HCT116 (cell line): ENCODE results near the gene IQCN. TPM values are rescaled to one million over a fixed set of nuclear protein-coding genes. Genes with fewer than 3 reads are reported as not detected.

Experiments
- ATAC-seq: fragments of 200-7000 bp; cut with Tn5 transposase; 2 replicates; pipeline ENCODE4 v1.9.1; 2020; ENCODE audit warnings: mild to moderate bottlenecking, moderate library complexity
- BruUV-seq: library from RNA; stranded (reverse); fragments of 400-500 nt; replicated peaks from 2 replicates; lab custom pipeline; 2021; lab: Mats Ljungman, UMichigan
- CTCF ChIA-PET: fragments of 300-600 bp; sonication (Branson Sonifier 250); formaldehyde crosslinking; loops from one replicate; lab custom pipeline; 2021; ENCODE audit warnings: antibody characterized with exemption; lab: Charles Lee
- POLR2A ChIA-PET: fragments of 300-600, 350-600 bp; sonication (Branson Sonifier 250); formaldehyde crosslinking; loops from one replicate; lab custom pipeline; 2021; ENCODE audit warnings: antibody characterized with exemption; lab: Charles Lee
- RAD21 ChIA-PET, 2 experiments: fragments of 300-600 bp; sonication (Branson Sonifier 250); formaldehyde crosslinking; loops; one replicate each; lab custom pipeline; 2023; ENCODE audit warnings: low total read pairs in 2 of 2; ENCODE audit not compliant: uncharacterized antibody in 2 of 2, unreplicated experiment in 2 of 2, low non-redundant PET in 1 of 2; lab: Charles Lee
- DNase-seq: peaks from one replicate; pipeline ENCODE4 v3.0.0-alpha.2; 2010; ENCODE audit warnings: low read depth, low spot score
- H2AFZ ChIP-seq: fragments of 200-600 bp; shearing (Covaris generic), sonication (generic); 2 replicates; pipeline ENCODE4 v1.6.1; 2017; ENCODE audit warnings: low read depth, mixed run types, mixed read lengths, antibody characterized with exemption, low read length; ENCODE audit not compliant: poor library complexity, severe bottlenecking
- H3K27ac ChIP-seq: 2 replicates; pipeline ENCODE4 v1.5.1; 2012; ENCODE audit warnings: low read depth, low read length
- H3K27me3 ChIP-seq: fragments of 200-600 bp; sonication (generic); 2 replicates; pipeline ENCODE4 v1.6.1; 2016; ENCODE audit warnings: mixed run types, low read length, mixed read lengths; ENCODE audit not compliant: insufficient read depth
- H3K36me3 ChIP-seq, 2 experiments: fragments of 200-500 bp in 1 of 2; fragments of 200-600 bp in 1 of 2; sonication (Bioruptor generic) in 1 of 2; sonication (generic) in 1 of 2; 2 replicates each; pipeline versions ENCODE4 v1.5.1 to v1.6.1; 2014 to 2016; ENCODE audit warnings: low read length in 2 of 2, inconsistent platforms in 1 of 2, mixed read lengths in 1 of 2, mixed run types in 1 of 2; ENCODE audit not compliant: insufficient read depth in 2 of 2, control insufficient read depth in 1 of 2
- H3K4me1 ChIP-seq, 2 experiments: fragments of 200-600 bp in 1 of 2; sonication (generic) in 1 of 2; 2 replicates each; pipeline versions ENCODE4 v1.5.1 to v1.6.1; 2012 to 2017; ENCODE audit warnings: low read length in 2 of 2, inconsistent platforms in 1 of 2, mild to moderate bottlenecking in 1 of 2, mixed read lengths in 1 of 2, mixed run types in 1 of 2, moderate library complexity in 1 of 2; ENCODE audit not compliant: insufficient read depth in 2 of 2, control insufficient read depth in 1 of 2
- H3K4me2 ChIP-seq: fragments of 200-600 bp; sonication (generic); 2 replicates; pipeline ENCODE4 v1.6.1; 2017; ENCODE audit warnings: mixed run types, low read length, mixed read lengths
- H3K4me3 ChIP-seq, 2 experiments: fragments of 200-600 bp in 1 of 2; sonication (generic) in 1 of 2; replicated peaks in 1 of 2; 2 replicates each; pipeline ENCODE4 v1.5.1; 2011 to 2016; ENCODE audit warnings: low read length in 2 of 2, control low read depth in 1 of 2, low read depth in 1 of 2, mild to moderate bottlenecking in 1 of 2, mixed read lengths in 1 of 2, mixed run types in 1 of 2
- H3K79me2 ChIP-seq: fragments of 200-600 bp; sonication (generic); 2 replicates; pipeline ENCODE4 v1.6.1; 2017; ENCODE audit warnings: mild to moderate bottlenecking, mixed run types, low read length, moderate library complexity, mixed read lengths; ENCODE audit not compliant: insufficient read depth
- H3K9ac ChIP-seq: fragments of 200-600 bp; sonication (generic); 2 replicates; pipeline ENCODE4 v1.6.1; 2016; ENCODE audit warnings: low read length, mixed read lengths
- H3K9me2 ChIP-seq: fragments of 200-600 bp; sonication (generic), shearing (Covaris generic); 2 replicates; pipeline ENCODE4 v1.6.1; 2017; ENCODE audit warnings: mixed run types, mild to moderate bottlenecking, moderate library complexity; ENCODE audit not compliant: insufficient read depth
- H3K9me3 ChIP-seq, 2 experiments: fragments of 200-500 bp in 1 of 2; fragments of 200-600 bp in 1 of 2; sonication (Bioruptor generic) in 1 of 2; sonication (generic) in 1 of 2; 2 replicates each; pipeline ENCODE4 v1.6.1; 2014 to 2017; ENCODE audit warnings: low read length in 2 of 2, mixed read lengths in 2 of 2, inconsistent platforms in 1 of 2, low read depth in 1 of 2, mild to moderate bottlenecking in 1 of 2, mixed run types in 1 of 2, moderate library complexity in 1 of 2; ENCODE audit not compliant: control insufficient read depth in 1 of 2, insufficient read depth in 1 of 2
- H4K20me1 ChIP-seq: fragments of 200-600 bp; sonication (generic), shearing (Covaris generic); 2 replicates; pipeline ENCODE4 v1.6.1; 2017; ENCODE audit warnings: mixed run types, mild to moderate bottlenecking, moderate library complexity; ENCODE audit not compliant: insufficient read depth
- EZH2phosphoT487 ChIP-seq: fragments of 200-600 bp; IDR thresholded peaks from 2 replicates; pipeline ENCODE4 v1.6.1; 2018; ENCODE audit warnings: antibody characterized with exemption, borderline replicate concordance
- FOSL1 ChIP-seq: IDR thresholded peaks from 2 replicates; pipeline ENCODE4 v1.6.1; 2012; ENCODE audit warnings: low read depth
- POLR2A ChIP-seq: IDR thresholded peaks from 2 replicates; pipeline ENCODE4 v1.7.0; 2011; ENCODE audit warnings: borderline replicate concordance; ENCODE audit not compliant: insufficient read depth, insufficient read length; ENCODE audit errors: extremely low read depth
- RAD21 ChIP-seq: IDR thresholded peaks from 2 replicates; pipeline ENCODE4 v1.6.1; 2012; ENCODE audit warnings: low read depth, mild to moderate bottlenecking
- TCF7L2 ChIP-seq: IDR thresholded peaks from 2 replicates; pipeline ENCODE4 v1.7.0; 2011; ENCODE audit warnings: borderline replicate concordance, inconsistent platforms; ENCODE audit not compliant: insufficient read depth, insufficient read length; ENCODE audit errors: extremely low read depth
- ZNF274 ChIP-seq: fragments of 200-500 bp; sonication (Bioruptor generic); IDR thresholded peaks from 2 replicates; pipeline ENCODE4 v1.6.1; 2014; ENCODE audit warnings: mild to moderate bottlenecking, low read depth, low read length, inconsistent platforms
- intact Hi-C: fragments of 100-400 bp; cut with micrococcal nuclease; formaldehyde crosslinking; loops from 2 replicates; pipeline ENCODE4 v1.10.0; 2022
- total RNA-seq: library from RNA; stranded (reverse); gene quantifications from one replicate; pipeline ENCODE4 v1.2.1, GENCODE V29; 2021; ENCODE audit not compliant: unreplicated experiment
- TF ChIP-seq, protein P1 (sequence below), 3 experiments: fragments of 200-600 bp in 1 of 3; sonication (generic) in 1 of 3; IDR thresholded peaks in 2 of 3; conservative IDR thresholded peaks in 1 of 3; 2 replicates each; pipeline ENCODE4 v1.5.1; 2012 to 2017; ENCODE audit warnings: low read depth in 2 of 3, low read length in 2 of 3, antibody characterized with exemption in 1 of 3, borderline replicate concordance in 1 of 3, control low read depth in 1 of 3, mild to moderate bottlenecking in 1 of 3, mixed read lengths in 1 of 3, mixed run types in 1 of 3, moderate library complexity in 1 of 3; ENCODE audit not compliant: insufficient read depth in 1 of 3
- TF ChIP-seq, protein P2 (sequence below): IDR thresholded peaks from 2 replicates; pipeline ENCODE4 v1.6.1; 2012; ENCODE audit warnings: low read depth

The IQCN gene
- total RNA-seq, 1 experiment from 2014 or later: 4.8 TPM

DNA sequence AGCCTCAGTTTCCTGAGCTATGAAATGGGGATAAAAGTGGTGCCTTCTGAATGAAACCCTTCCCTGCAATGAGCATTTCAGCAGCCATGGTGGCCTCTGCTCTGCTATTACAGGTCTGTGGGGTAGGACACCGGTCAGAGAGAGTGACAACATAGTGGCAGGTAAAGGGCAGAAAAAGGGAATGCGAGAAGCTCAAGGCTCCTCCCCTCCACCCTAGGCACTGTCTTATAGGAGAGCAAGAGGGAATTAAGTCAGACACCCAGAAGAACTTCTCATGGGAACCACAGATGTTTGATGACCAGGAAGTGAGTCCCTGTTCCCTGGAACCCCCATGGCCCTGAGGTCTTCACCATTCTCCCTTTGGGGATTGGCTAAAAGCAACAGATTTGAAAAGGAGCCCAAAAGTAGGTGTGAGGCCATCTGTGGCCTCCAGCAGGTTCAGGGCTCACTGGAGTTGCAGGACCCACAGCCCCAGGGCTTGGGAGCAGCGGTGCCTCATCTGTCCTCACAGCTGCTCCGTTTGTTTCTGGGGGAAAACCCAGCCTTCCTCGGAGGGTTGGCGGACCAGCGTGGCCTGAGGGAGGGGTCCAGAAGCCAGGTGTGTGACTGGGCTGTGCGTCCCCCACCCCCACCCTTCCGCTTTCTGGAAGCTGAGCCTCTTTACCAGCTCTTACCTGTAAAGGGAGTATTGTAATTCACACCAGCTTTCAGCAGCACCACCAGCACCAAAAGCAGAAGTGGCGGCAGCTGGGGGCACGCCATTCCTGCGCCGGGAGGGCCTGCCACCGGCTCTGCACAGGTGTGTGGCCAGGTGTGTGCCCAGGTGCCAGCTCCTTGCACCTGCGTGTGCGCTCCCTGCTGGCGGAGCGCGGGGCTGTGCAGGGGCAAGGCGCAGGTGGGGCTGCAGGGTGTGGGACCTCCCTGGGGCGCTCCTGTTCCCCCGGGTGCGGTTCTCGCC lies 19.4 kb downstream of the IQCN start:
- H3K4me3 ChIP-seq: no peak overlapping the region
- ChIA-PET POLR2A (interaction anchor here (0.9 to 1.9 kb wide), 4 partner anchors 19 to 68 kb away, joined by 3 to 7 read pairs (median 4); partner anchors contain the start of genes IQCN, LSM4 and RAB3A), CTCF (interaction anchor here (0.6 to 7.0 kb wide), 14 partner anchors 10 to 154 kb away, joined by 3 to 106 read pairs (median 4); partner anchors contain the start of genes IQCN and RAB3A), RAD21 (no interaction called here)
- H3K4me1 ChIP-seq: peaks cover 0 to 28% of the 10 kb centered on the region in 2 experiments; a peak in 2 of 4 replicates
- DNase-seq: no peak
- H3K9me3 ChIP-seq: no peaks in the 10 kb centered on the region
- H3K9me2 ChIP-seq: no peaks in the 10 kb centered on the region
- H3K4me2 ChIP-seq: no peak overlapping the region; the same call in 1 of the 2 replicates
- no peaks in the 10 kb centered on the region for H3K79me2 ChIP-seq
- BruUV-seq: no TSS peak
- no peak overlapping the region for H2AFZ ChIP-seq
- no peak overlapping the region for H3K27ac ChIP-seq
- no peak overlapping the region for H3K9ac ChIP-seq
- H3K36me3 ChIP-seq: no peaks in the 10 kb centered on the region
- H3K27me3 ChIP-seq: no peaks in the 10 kb centered on the region
- H4K20me1 ChIP-seq: no peaks in the 10 kb centered on the region
- intact Hi-C loops: loop anchor here (10.0 kb wide), 1 partner anchor 320 kb away; the partner anchor contains the start of gene CCDC124
- no peak for TF ChIP-seq POLR2A
- TF ChIP-seq, protein P1, sequence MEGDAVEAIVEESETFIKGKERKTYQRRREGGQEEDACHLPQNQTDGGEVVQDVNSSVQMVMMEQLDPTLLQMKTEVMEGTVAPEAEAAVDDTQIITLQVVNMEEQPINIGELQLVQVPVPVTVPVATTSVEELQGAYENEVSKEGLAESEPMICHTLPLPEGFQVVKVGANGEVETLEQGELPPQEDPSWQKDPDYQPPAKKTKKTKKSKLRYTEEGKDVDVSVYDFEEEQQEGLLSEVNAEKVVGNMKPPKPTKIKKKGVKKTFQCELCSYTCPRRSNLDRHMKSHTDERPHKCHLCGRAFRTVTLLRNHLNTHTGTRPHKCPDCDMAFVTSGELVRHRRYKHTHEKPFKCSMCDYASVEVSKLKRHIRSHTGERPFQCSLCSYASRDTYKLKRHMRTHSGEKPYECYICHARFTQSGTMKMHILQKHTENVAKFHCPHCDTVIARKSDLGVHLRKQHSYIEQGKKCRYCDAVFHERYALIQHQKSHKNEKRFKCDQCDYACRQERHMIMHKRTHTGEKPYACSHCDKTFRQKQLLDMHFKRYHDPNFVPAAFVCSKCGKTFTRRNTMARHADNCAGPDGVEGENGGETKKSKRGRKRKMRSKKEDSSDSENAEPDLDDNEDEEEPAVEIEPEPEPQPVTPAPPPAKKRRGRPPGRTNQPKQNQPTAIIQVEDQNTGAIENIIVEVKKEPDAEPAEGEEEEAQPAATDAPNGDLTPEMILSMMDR (IDR thresholded peaks at IDR 0.05 in 2 of 3, conservative IDR thresholded peaks at IDR 0.05 in 1 of 3; ENCODE audit: borderline replicate concordance in 1 of 3, insufficient read depth in 1 of 3, low read depth in 2 of 3, low read length in 2 of 3): peak; percentile 56 to 58 (median 56); a peak in 5 of 6 replicates
- ATAC-seq: peak; percentile 78

DNA sequence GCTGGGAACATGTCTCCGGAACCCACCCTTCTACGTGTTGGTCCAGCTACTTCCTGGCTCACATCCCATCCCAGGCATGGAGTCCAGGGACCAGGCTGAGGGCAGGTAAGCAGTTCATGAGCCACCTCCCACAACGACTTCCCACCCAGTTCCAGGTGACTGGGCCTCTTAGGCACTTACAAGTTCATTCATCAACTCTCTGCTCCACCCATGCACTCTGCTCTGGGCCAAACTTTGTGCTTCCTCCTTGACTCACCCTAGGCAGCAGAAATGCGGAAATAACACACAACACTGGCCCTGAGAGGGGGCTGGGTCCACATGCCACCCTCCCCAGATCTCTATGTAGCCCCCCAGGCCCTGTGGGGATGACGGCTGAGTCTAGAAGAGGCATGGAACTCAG lies 20.5 kb downstream of the IQCN start:
- intact Hi-C loops: loop anchor here (10.0 kb wide), 1 partner anchor 319 kb away; the partner anchor contains the start of gene CCDC124
- H3K9me2 ChIP-seq: no peaks in the 10 kb centered on the region
- H3K36me3 ChIP-seq: no peaks in the 10 kb centered on the region
- TF ChIP-seq, protein P2, sequence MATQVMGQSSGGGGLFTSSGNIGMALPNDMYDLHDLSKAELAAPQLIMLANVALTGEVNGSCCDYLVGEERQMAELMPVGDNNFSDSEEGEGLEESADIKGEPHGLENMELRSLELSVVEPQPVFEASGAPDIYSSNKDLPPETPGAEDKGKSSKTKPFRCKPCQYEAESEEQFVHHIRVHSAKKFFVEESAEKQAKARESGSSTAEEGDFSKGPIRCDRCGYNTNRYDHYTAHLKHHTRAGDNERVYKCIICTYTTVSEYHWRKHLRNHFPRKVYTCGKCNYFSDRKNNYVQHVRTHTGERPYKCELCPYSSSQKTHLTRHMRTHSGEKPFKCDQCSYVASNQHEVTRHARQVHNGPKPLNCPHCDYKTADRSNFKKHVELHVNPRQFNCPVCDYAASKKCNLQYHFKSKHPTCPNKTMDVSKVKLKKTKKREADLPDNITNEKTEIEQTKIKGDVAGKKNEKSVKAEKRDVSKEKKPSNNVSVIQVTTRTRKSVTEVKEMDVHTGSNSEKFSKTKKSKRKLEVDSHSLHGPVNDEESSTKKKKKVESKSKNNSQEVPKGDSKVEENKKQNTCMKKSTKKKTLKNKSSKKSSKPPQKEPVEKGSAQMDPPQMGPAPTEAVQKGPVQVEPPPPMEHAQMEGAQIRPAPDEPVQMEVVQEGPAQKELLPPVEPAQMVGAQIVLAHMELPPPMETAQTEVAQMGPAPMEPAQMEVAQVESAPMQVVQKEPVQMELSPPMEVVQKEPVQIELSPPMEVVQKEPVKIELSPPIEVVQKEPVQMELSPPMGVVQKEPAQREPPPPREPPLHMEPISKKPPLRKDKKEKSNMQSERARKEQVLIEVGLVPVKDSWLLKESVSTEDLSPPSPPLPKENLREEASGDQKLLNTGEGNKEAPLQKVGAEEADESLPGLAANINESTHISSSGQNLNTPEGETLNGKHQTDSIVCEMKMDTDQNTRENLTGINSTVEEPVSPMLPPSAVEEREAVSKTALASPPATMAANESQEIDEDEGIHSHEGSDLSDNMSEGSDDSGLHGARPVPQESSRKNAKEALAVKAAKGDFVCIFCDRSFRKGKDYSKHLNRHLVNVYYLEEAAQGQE: no peak
- TF ChIP-seq ZNF274: no peak
- no peak for TF ChIP-seq EZH2phosphoT487
- TF ChIP-seq FOSL1: no peak
- TF ChIP-seq RAD21: no peak
- no peak for TF ChIP-seq TCF7L2
- H3K4me1 ChIP-seq: peaks cover 0 to 28% of the 10 kb centered on the region in 2 experiments; a peak in 2 of 4 replicates
- H2AFZ ChIP-seq: no peak overlapping the region
- 0 out of 2 replicates have a peak overlapping the region, but pooled peaks have one; percentile 2 for H3K4me2 ChIP-seq
- no peaks in the 10 kb centered on the region for H3K79me2 ChIP-seq
- no peak overlapping the region for H3K9ac ChIP-seq
- ChIA-PET RAD21 (interaction anchor here in 1 of 2 experiments (0.6 kb wide), 2 partner anchors 15 to 21 kb away, joined by 3 to 10 read pairs; partner anchors contain the start of gene IQCN), POLR2A (interaction anchor here (1.9 kb wide), 1 partner anchor 49 kb away, joined by 7 read pairs; the partner anchor contains the start of gene RAB3A), CTCF (interaction anchor here (1.1 to 7.0 kb wide), 5 partner anchors 26 to 140 kb away, joined by 6 to 106 read pairs (median 10); partner anchors contain the start of gene RAB3A)
- no TSS peak for BruUV-seq
- DNase-seq (no peak), ATAC-seq (no peak)
- no peaks in the 10 kb centered on the region for H3K9me3 ChIP-seq
- no peak overlapping the region for H3K27ac ChIP-seq
- H3K27me3 ChIP-seq: no peaks in the 10 kb centered on the region
- no peak overlapping the region for H3K4me3 ChIP-seq
- H4K20me1 ChIP-seq: no peaks in the 10 kb centered on the region
